ENCODE measurements around the gene TRIL.

Gene TRIL, protein sequence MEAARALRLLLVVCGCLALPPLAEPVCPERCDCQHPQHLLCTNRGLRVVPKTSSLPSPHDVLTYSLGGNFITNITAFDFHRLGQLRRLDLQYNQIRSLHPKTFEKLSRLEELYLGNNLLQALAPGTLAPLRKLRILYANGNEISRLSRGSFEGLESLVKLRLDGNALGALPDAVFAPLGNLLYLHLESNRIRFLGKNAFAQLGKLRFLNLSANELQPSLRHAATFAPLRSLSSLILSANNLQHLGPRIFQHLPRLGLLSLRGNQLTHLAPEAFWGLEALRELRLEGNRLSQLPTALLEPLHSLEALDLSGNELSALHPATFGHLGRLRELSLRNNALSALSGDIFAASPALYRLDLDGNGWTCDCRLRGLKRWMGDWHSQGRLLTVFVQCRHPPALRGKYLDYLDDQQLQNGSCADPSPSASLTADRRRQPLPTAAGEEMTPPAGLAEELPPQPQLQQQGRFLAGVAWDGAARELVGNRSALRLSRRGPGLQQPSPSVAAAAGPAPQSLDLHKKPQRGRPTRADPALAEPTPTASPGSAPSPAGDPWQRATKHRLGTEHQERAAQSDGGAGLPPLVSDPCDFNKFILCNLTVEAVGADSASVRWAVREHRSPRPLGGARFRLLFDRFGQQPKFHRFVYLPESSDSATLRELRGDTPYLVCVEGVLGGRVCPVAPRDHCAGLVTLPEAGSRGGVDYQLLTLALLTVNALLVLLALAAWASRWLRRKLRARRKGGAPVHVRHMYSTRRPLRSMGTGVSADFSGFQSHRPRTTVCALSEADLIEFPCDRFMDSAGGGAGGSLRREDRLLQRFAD

DNA sequence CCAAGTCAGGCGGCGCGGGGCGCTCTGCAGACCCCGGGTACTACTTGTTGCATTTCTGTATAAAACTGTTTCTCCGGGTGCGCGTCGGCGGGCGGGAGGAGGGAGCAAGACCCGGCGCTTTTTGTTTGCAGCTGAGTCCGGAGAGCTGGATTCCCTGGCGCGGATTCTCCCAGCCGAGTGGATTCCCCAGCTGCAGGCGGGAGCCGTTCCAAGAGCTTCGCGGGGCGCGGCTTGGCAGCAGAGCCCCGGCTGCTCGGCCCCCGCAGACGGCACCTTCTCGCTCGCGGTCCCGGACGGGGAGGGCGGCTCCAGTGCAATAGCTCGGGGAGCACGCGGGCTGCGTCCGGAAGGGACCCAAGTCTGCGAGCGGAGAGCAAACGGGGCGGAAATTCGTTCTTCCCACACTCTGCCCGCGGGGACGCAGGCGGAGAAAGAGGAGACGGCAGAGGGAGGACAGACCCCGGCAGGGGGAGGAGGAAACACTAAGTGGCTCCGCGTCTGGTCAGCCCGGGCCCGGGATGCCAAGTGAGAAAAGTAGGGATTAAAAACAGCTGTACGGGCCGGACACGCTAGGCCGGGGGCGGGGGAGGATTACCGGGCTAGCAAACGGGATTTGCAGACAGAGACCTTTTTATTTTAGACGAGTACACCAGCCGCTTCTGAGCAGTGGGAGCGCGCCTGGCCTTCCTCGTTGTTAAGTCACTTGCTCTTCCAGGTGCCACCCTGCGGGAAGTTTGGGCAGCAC, at the start of gene TRIL:
TRIL (minus strand) TSS at position 96 of the 745 bp plus-strand sequence. CDS start 284 bp downstream, outside the sequence.
- DNase-seq, result no peak

DNA sequence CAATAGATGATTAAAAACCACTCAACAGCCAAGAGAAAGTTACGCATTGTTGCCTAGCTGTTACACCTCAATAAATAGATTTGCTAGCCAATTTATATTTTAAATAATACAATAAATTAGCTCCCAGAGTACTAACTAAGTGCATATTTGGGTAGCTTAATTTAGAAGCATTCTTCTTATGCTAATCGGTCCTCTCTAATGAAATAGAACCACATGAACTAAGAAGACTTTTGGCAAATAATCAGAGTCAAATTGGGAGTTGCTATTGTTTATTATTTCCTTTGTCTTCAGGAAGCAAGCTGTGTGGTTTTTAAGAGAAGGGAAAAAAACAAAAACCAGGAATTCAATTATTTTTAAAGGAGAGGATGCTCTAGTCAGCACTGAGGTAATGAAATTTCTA, 49.0 kb upstream of the TRIL start:
- DNase-seq, result no peak

DNA sequence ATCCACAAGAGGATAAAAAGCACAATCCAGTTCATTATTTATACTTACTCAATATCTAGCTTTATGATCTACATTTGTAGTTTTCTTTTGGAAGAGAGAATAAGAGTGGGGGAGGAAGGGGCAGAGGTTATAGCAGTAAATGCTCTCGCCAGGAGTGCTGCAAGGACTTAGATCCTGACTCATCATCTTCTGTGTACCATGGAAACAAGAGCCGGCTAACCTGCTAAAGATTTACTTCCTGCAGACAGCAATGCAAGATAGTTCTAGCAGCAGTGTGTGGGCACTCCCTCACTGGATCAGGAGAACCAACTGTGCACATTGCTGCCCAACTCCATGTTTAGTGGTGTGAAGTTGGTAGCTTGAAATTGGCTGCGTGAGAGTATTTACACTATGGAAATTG, 47.7 kb upstream of the TRIL start:
- no peak for DNase-seq

DNA sequence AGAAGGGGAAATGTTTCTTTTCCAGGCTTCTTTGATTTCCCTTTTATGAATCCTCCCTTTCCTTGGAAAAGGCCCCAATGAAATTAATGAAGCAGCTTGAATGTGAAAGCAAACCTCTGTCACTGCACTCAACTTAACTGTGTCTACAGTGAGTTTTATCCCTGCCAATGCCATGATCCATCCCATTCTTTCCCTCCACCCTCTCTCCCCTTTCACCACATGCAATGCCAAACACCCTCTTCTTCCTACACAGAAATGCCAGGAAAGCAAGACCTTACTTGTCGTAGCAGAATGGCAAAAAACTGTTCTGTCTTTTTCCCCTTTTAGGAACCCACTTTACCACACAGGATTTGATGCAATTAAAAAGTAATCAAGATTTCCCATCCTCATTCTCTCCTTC, 47.3 kb upstream of the TRIL start:
- DNase-seq, result no peak

DNA sequence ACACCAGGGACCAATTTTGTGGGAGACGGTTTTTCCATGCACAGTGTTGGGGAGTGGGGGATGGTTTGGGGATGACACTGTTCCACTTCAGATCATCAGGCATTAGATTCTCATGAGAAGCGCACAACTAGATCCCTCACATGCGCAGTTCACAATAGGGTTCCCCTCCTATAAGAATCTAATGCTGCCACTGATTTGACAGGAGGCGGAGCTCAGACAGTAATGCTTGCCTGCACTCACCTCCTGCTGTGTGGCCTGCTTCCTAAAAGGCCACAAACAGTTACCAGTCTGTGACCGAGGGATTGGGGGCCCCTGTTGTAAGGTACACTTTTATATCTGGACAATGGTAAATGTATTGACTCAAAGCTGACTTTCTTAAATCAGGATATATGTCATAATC, 45.6 kb upstream of the TRIL start:
- DNase-seq, result no peak

DNA sequence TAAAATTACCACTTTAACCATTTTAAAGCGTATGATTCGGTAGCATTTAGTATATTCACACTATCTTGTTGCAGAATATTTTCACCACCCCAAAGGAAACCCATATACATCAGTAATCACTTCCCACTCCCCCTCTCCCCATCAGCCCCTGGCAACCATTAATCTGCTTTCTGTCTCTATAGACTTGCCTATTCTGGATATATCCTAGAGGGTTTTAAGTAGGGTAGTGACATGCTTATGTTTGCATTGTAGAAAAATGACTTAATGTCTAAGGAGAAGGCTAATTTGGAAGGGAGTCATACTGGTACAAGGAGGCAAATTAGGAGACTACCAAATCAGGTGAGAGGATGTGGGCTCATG, 42.6 kb upstream of the TRIL start:
- no peak for DNase-seq

DNA sequence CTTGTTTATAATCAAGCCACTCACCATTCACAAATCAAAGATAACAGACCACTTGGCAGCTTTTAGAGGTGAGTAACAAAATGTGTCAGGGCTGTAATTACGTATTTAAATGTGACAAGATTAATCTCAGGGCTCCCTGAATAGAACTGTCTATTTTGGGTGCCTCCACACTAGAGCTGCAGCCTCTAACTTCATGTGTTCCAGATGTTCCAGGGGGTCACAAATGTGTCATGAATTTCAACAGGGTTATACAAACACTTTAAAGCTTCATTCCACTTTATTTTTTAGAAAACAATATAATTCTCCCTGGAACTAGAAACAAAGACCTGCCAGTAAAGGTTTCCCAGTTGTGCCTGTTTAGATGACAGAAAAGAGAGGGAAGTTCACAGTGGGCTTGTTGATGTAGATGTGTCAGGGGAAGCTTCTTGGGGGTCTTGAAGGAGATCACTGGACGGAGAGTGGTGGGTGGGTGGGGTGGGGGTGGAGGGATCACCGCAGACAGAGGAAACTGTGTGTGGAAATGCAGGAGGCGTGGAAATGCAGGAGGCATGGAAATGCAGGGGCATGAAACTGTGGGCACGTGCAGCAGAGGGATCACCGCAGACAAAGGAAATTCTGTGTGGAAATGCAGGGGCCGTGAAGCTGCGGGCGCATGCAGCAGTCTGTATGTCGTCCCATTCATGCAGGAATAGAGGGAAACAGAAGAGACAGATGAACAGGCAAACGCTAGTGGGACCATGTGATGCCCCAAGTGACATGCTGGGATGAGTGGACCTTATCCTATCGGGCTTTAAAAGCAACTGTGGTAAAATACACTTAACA, 42.0 kb upstream of the TRIL start:
- DNase-seq, result no peak

DNA sequence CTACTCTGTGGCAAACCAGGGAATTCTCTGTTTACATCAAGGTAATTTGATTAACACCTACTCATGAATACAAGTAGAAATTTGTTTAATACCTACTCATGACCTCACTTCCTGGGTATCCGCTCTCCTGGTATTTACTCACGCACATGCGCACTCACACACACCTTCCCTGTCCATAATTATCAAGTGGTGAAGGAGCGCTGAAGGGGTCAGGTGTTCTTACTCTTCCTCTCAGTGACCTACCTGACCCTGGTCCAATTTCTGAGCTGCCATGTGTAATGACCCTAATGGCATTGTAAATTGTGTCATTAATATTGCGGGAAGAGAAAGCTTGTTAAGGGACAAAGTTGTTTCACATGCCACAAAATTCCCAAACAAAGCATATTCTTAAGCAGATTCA, 41.3 kb upstream of the TRIL start:
- no peak for DNase-seq

DNA sequence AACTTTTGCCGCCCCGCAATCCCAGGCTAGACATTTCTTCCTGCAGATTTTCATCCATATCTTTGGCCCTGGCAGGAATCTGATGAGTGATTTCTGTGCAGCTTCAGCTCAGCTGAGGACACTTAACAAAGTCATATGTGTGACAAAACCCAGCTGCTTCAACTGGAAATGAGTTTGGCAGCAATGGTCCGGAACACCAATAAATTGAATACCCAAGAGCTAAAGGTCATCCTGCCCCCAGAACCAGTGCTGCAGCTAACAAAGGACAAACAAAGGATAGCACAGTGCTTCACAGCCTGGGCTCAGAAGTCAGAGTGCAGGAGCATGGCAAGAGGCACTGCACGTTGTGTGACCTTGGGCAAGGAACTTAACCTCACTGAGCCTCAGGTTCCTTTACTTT, 40.0 kb upstream of the TRIL start:
- DNase-seq, result no peak

DNA sequence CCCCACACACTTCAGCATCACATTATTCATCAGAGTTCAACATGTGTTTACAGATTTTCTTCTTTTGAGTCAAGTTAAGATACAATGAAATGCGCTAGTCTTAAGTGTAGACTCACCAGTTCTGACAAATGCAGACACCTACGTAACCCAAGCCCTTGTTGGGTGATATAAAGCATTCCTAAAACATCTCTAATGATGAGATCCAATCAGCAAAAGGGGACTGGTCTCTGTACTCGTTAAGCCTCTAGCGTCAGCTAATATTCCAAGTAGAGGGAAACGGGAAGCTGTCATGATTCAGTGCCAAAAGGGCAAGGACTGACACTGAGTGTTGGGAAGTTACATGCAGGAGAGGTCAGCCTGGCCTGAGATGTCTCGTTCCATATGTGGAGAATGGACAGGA, 38.7 kb upstream of the TRIL start:
- no peak for DNase-seq

DNA sequence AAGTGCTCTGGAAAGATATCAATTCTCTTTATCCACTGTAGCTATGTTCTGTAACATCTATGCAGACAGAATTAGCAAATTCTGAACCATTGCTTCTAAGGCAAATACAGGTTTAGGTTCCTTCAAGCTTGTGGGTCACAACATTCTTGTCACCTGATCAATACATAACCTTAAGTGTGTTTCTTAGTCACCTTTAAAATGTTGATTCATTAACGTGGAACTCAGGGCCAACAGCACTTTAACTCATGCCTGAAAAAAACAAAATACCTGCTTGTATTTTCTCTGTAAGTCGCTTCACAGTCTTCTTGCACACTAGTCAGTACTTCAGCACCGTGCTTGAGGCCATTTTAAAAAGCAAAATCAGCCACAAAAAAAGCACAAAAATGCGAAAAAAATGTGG, 35.2 kb upstream of the TRIL start:
- no peak for DNase-seq

DNA sequence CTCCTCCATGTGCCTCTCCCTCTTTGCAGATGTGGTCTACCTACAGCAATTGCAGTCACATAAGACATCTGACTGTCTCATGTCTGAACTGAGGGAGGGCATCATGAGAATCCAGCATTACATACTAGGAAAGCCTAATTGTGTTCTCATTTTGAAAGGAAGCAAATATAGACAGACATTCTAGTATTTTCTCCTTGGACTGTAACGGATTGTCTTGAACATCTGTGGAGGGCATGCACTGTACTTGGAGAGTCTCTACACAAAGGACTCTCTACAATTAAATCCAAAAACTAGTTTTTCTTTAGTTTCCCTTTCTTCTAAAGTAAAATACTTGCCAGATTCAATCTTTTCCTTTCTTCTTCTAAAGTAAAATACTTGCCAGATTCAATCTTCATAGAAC, 34.7 kb upstream of the TRIL start:
- DNase-seq, result no peak

DNA sequence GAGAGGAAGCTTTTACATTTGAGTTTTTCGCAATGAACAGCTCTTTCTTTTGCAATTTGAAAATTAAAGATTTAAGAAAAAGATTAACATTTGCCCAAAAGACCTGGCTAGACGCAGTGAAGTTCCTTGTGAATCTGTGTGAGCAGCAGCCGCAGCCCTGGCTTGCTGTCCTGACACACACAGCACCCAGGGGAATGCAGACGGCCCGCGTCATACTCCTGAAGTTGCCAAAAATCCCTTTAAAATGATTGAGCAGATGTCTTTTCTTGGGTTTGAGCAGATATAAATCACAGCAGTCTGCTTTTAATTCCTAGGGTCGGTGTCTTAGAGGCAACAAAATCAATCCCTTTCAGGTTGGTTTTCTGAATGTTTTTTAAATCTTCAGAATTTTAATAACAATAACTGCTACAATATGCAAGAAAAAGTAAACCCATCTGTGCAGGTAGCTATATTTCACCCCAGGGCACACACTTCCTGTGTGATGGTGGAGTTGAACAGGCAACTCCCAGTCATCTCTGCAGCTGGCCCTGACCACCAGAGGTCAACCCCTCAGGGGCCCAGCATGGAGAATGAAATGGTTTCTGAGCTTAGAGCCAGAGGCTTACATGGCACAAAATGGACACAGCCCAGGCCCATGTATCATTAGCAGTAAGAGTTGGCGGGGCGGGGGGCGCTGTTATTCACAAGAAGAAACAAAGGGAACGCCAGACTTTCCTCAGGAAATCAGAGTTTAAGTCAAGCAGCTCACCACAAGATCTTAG, 32.2 kb upstream of the TRIL start:
- DNase-seq, result no peak

DNA sequence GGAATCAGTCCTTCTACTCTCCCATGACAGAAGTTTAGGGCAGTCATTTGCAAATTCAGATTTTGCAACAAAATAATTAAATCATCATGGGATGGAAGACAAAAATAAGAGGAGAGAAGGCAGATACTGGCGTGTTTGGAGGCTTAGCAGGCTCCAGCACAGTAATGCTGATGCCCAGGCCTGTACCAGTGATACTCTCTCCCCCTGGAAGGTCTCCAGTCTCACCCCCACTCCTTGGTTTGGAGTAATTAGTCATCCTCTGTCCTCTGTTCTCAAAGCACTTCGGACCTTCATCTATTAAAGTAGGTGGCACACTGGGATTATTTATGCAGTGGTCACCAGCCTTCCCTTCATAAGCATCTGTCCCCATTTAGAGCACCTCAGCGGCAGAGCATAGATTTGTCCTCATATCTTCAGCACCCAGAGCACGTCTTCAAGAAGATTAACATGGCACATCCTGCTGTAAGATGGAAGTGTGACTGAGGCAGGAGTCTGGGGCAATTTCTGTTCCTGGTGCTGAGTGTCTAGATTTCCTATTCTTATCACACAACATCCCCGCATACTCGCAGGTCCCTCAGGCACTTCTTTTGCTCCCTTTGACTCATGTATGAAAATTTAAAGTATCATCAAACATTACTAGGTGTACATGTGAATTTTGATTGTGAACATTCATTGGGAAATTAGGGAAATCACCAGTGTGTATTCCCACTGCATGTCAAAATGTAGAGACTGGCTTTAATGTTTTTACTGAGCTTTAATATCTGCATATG, 31.3 kb upstream of the TRIL start:
- DNase-seq, result no peak

DNA sequence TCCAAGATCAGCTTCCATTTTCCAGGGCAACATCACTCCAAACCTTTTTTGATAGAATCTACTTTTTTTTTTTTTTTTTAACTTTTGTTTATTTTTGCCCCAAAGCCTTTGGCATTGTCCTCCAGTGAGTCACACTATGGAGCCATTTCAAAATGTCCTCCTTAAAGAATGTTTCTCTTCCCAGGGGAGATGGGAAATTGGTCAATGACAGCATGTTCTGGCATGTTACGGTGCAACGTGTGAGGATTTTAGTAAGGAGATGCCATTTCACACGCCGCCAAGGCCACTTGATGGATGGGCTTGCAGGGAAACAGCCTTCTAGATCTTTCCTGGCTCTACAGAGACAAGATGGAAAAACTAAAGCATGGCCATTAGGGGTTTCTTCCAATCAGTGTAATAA, 30.7 kb upstream of the TRIL start:
- no peak for DNase-seq

DNA sequence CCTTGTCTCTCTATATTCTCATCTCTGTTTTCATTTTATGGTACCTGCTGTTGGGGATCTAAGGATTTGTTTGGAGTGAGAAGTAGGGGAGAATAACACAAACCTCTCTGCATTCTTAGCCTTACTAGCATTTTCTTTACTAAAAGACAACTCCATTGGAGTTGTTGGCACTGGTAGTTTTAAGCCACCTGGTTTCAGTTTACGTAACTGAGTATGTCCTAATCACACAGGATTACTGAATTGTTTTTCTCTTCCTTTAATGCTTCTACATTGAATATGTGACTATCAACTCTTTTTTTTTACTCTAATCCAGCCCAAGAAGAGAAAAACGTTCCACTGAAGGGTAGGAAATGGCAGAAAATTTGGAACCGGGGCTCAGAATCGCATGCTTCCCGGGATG, 30.0 kb upstream of the TRIL start:
- DNase-seq, result no peak

DNA sequence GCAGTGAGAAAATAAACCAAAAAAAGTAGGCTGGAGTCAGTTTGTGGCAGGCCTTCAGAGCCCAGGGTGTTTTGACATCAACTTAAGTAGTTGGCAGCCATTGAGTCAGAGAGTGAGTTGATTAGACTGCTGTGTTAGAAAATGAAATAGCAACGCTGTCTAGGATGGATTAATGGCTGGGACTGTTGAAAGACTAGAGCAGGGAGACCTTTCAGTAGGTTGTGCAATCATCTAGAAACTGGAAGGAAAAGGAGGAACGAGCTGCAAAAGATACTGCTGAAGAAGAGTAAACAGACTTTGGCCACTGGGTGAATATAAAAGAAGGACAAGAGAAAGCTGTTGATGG, 28.6 kb upstream of the TRIL start:
- no peak for DNase-seq

DNA sequence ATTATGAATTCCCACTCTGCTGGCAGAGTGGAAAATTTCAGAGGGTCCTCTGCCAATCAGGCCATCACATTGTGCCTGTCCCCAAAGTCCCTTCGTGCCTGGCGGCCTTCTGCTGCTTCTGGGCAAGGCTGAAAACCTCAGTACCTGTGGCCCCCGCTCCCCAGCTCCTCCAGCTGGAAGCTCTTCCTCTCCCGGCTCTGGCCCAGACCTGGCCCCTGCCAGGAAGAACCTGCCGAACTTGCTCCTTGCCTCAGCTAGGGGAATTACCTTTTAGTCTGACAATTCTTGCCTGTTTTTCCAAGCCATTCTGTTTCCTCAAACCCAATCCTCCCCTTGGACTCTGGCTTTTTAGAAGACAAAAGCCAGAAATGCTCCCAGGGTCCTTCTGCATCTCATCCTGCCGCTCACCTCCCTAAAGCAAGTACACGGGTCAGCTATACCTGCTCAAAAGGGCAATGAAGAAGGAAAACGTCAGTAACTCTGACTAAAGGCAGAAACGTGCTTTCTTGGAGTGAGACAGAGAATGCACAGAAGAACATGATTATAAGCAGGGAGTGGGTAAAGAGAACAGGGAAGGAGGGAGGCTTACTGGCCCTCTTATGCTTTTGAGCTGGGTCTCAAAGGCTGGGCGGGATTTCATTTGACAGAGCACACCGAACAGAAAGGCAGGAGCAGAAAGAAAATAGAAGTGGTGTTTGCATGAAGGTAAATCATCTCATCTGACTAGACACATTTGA, 28.1 kb upstream of the TRIL start:
- no peak for DNase-seq

DNA sequence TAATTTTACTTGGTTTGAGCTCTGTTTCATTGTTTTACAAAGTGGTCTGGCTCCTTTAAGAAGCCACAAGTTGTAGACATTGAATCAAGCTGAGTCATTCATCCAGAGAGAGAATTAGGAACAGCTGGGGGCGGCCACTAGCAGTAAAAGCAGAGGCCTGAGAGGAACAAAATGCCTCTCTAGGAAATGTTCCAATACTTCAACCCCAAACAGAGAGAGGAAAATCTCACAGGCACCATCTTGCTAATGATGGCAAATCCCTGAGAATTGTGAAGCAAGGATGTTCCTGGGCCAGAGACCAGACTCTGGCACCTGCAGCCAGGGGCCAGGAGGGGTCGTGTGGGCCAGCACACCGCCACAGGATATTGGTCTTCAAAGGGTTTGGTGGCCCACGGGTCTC, 26.5 kb upstream of the TRIL start:
- no peak for DNase-seq

DNA sequence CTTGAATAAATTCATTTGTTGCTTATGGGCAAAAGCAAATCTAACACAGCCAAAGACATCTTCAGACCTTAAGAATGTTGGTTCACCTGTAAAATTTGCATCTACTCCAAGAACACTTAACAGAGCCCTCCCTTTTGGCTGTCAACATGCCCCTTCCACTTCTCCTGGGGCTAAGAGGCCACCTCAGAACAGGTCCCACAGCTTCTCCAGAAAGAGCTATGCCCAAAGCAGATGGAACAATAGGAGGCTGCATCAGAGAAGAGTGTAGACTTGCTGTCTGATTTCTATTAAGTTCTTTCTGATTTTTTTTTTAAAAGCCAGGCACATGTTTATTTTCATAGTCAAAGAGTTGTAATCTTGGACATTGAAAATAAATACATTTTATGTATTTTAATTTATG, 26.1 kb upstream of the TRIL start:
- no peak for DNase-seq

Data from CD4-positive, alpha-beta T cell treated with Interleukin-21 for 1 hour (primary cell).